ENCODE measurements around the gene PDE6C. TPM values are rescaled to one million over a fixed set of nuclear protein-coding genes. Genes with fewer than 3 reads are reported as not detected.

Gene PDE6C
- total RNA-seq, 2 donors from 2014 or later, result not detected

- no peak for DNase-seq
- H3K27me3 ChIP-seq, result no peaks in the 10 kb centered on the region
- no peaks in the 10 kb centered on the region for H3K9me3 ChIP-seq
- no peaks in the 10 kb centered on the region for H3K36me3 ChIP-seq (replicated peaks in 1 of 2; ENCODE audit: insufficient read depth in 1 of 2, low read depth in 2 of 2)
- no peak overlapping the region for H3K27ac ChIP-seq
- intact Hi-C loops (cut with DNase I), result no loop called here
- WGBS, 2 donors, result 81 to 83% methylated on average over 1 of the region's 1 CpG
- no peak for TF ChIP-seq CTCF (IDR thresholded peaks at IDR 0.05)
- TF ChIP-seq POLR2A (IDR thresholded peaks at IDR 0.05), result no peak
- ATAC-seq, result no peak
- H3K4me1 ChIP-seq, result peaks cover 11% of the 10 kb centered on the region
- H3K4me3 ChIP-seq, result no peak overlapping the region
Observed at GRCh38 chr10:93597075-93597599, 15.2 kb upstream of the PDE6C start.

- H3K27ac ChIP-seq, result no peak overlapping the region
- ATAC-seq, result no peak
- H3K4me1 ChIP-seq, result peaks cover 11% of the 10 kb centered on the region
- TF ChIP-seq POLR2A (IDR thresholded peaks at IDR 0.05) (no peak), CTCF (IDR thresholded peaks at IDR 0.05) (no peak)
- H3K9me3 ChIP-seq, result no peaks in the 10 kb centered on the region
- H3K27me3 ChIP-seq, result no peaks in the 10 kb centered on the region
- no peaks in the 10 kb centered on the region for H3K36me3 ChIP-seq (replicated peaks in 1 of 2; ENCODE audit: insufficient read depth in 1 of 2, low read depth in 2 of 2)
- intact Hi-C loops (cut with DNase I), result no loop called here
- no peak overlapping the region for H3K4me3 ChIP-seq
- DNase-seq, result no peak
- WGBS, 2 donors, result 70 to 81% methylated on average over 5 of the region's 5 CpGs
Observed at GRCh38 chr10:93598157-93598556, 14.2 kb upstream of the PDE6C start.

GRCh38 chr10:93599335-93599734 lies 13.0 kb upstream of the PDE6C start:
- 26 to 63% methylated on average over 1 of the region's 1 CpG for WGBS, 2 donors
- Histone ChIP-seq H3K27me3 (peaks cover 0 to 4% of the 10 kb centered on the region in 2 donors), H3K4me3 (no peak overlapping the region), H3K27ac (no peak overlapping the region), H3K4me1 (peaks cover 18% of the 10 kb centered on the region), H3K36me3 (replicated peaks in 1 of 2; ENCODE audit: insufficient read depth in 1 of 2, low read depth in 2 of 2) (no peaks in the 10 kb centered on the region), H3K9me3 (no peaks in the 10 kb centered on the region)
- DNase-seq (no peak), ATAC-seq (no peak)
- no peak for TF ChIP-seq POLR2A (IDR thresholded peaks at IDR 0.05)
- no peak for TF ChIP-seq CTCF (IDR thresholded peaks at IDR 0.05)
- intact Hi-C loops (cut with DNase I), result no loop called here

- TF ChIP-seq CTCF (IDR thresholded peaks at IDR 0.05), result no peak
- no peak for TF ChIP-seq POLR2A (IDR thresholded peaks at IDR 0.05)
- DNase-seq (no peak), ATAC-seq (no peak)
- WGBS, 2 donors, result 72 to 80% methylated on average over 4 of the region's 4 CpGs
- Histone ChIP-seq H3K9me3 (no peaks in the 10 kb centered on the region), H3K4me1 (peaks cover 22% of the 10 kb centered on the region), H3K36me3 (replicated peaks in 1 of 2; ENCODE audit: insufficient read depth in 1 of 2, low read depth in 2 of 2) (no peaks in the 10 kb centered on the region), H3K27ac (no peak overlapping the region), H3K27me3 (peaks cover 0 to 6% of the 10 kb centered on the region in 2 donors), H3K4me3 (no peak overlapping the region)
- intact Hi-C loops (cut with DNase I), result no loop called here
Observed at GRCh38 chr10:93599778-93600177, 12.6 kb upstream of the PDE6C start.

GRCh38 chr10:93600446-93601145 lies 11.7 kb upstream of the PDE6C start:
- 11 to 67% methylated on average over 5 to 46 of the region's 60 CpGs for WGBS, 2 donors
- Histone ChIP-seq H3K27ac (no peak overlapping the region), H3K36me3 (replicated peaks in 1 of 2; ENCODE audit: insufficient read depth in 1 of 2, low read depth in 2 of 2) (no peaks in the 10 kb centered on the region), H3K4me3 (no peak overlapping the region), H3K9me3 (no peaks in the 10 kb centered on the region), H3K27me3 (peaks cover 0 to 6% of the 10 kb centered on the region in 2 donors), H3K4me1 (peaks cover 25% of the 10 kb centered on the region)
- DNase-seq (peak in 3 of 4 donors; percentile 18 to 39 (median 29)), ATAC-seq (peak; percentile 50)
- TF ChIP-seq POLR2A (IDR thresholded peaks at IDR 0.05), result no peak
- no peak for TF ChIP-seq CTCF (IDR thresholded peaks at IDR 0.05)
- intact Hi-C loops (cut with DNase I), result no loop called here

Data from body of pancreas (tissue), 4 donors.